ENCODE results near the gene TGFB2. TPM values are rescaled to one million over a fixed set of nuclear protein-coding genes. Genes with fewer than 3 reads are reported as not detected.

Gene TGFB2
- 74.9 TPM for polyA plus RNA-seq (2013, experiment 1 of 2)
- 66.7 TPM for polyA plus RNA-seq (2013, experiment 2 of 2)

DNA sequence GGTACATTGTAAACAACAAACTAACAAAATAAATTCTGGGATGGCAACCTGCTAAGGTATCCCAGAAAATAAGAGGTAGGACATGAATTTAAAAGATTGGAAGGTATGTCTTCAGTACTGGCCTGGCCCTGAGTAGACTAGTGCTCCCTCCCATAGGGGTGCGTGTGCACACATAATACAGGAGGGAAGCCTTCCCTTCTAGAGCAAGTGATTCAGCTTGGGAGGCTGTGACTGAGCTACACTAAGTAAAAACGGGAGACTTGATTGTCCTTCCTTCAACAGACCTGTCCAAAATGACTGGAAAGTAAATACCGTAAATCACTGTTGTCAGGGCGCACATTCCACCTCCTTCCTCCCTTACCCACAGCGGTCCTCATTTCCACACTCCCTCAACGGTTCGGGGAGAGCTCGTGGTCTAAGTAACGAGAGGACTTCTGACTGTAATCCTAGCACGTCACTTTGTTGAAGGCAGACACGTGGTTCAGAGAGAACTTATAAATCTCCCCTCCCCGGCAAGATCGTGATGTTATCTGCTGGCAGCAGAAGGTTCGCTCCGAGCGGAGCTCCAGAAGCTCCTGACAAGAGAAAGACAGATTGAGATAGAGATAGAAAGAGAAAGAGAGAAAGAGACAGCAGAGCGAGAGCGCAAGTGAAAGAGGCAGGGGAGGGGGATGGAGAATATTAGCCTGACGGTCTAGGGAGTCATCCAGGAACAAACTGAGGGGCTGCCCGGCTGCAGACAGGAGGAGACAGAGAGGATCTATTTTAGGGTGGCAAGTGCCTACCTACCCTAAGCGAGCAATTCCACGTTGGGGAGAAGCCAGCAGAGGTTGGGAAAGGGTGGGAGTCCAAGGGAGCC is at the start of gene TGFB2:
TSS of gene TGFB2 (plus strand) at position 523 of the 859 bp plus-strand sequence. CDS start 1,366 bp downstream, outside the sequence.
- Histone ChIP-seq H3K36me3 (ENCODE audit: control insufficient read depth, insufficient read depth, low read length) (no peaks in the 10 kb centered on the region), H3K27ac (ENCODE audit: low read depth, low read length, severe bottlenecking) (peak within 1 kb of the TSS; percentile 71), H3K4me3 (ENCODE audit: extremely low read depth, insufficient read depth, low read length, poor library complexity, severe bottlenecking) (peak within 1 kb of the TSS; percentile 84), H3K4me1 (ENCODE audit: control insufficient read depth, insufficient read depth, low read length, poor library complexity, severe bottlenecking) (peaks cover 8% of the 10 kb centered on the region), H3K9me3 (ENCODE audit: control insufficient read depth, low read length) (no peaks in the 10 kb centered on the region)
- 20 to 22% methylated on average over 10 to 15 of the region's 22 CpGs for WGBS, 2 experiments (ENCODE audit: insufficient coverage in 2 of 2)

DNA sequence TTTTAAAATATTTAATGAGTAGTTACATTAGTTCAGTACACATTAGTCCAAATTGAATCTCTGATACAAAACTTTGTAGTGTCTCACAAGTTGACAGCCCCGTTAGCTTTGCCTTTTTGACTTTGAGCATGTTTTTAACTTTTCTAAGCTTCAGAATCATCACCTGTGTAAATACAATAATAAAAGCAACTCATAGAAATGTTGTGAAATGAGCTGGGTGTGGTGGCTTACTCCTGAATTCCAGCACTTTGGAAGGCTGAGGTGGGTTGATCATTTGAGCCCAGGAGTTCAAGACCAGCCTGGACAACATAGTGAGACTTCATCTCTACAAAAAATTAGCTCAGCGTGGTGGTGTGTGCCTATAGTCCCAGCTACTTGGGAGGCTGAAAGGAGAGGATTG is 49.0 kb upstream of the TGFB2 start:
- WGBS, 2 experiments (ENCODE audit: insufficient coverage in 2 of 2), result 100% methylated on average over 1 of the region's 2 CpGs; no CpG with 5 or more reads in 1 of the 2 experiments
- Histone ChIP-seq H3K4me3 (ENCODE audit: extremely low read depth, insufficient read depth, low read length, poor library complexity, severe bottlenecking) (no peak overlapping the region), H3K36me3 (ENCODE audit: control insufficient read depth, insufficient read depth, low read length) (peaks cover 9% of the 10 kb centered on the region), H3K27ac (ENCODE audit: low read depth, low read length, severe bottlenecking) (no peak overlapping the region), H3K9me3 (ENCODE audit: control insufficient read depth, low read length) (no peaks in the 10 kb centered on the region), H3K4me1 (ENCODE audit: control insufficient read depth, insufficient read depth, low read length, poor library complexity, severe bottlenecking) (no peaks in the 10 kb centered on the region)

DNA sequence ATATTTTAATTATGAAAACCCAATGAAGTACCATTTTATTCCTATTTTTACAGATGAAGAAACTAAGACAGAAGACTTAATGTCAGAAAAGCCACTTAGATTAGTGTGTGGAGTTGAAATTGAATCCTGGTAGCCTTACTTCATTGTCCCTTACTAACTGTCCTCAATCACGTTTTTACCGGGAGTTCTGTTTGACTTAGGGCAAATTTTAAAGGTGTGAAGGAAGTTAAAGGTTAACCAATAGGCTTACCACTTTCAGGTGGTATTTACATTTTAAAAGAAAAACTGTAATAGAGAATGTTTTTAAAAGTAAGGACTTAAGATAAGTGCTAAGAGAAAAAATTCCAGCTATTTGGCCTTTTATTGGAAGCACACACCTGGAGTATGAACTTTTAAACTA is 47.7 kb upstream of the TGFB2 start:
- Histone ChIP-seq H3K9me3 (ENCODE audit: control insufficient read depth, low read length) (no peaks in the 10 kb centered on the region), H3K36me3 (ENCODE audit: control insufficient read depth, insufficient read depth, low read length) (peaks cover 9% of the 10 kb centered on the region), H3K4me1 (ENCODE audit: control insufficient read depth, insufficient read depth, low read length, poor library complexity, severe bottlenecking) (no peaks in the 10 kb centered on the region), H3K4me3 (ENCODE audit: extremely low read depth, insufficient read depth, low read length, poor library complexity, severe bottlenecking) (no peak overlapping the region), H3K27ac (ENCODE audit: low read depth, low read length, severe bottlenecking) (no peak overlapping the region)
- no CpG with 5 or more reads among the region's 2 CpGs for WGBS, 2 experiments (ENCODE audit: insufficient coverage in 2 of 2)

DNA sequence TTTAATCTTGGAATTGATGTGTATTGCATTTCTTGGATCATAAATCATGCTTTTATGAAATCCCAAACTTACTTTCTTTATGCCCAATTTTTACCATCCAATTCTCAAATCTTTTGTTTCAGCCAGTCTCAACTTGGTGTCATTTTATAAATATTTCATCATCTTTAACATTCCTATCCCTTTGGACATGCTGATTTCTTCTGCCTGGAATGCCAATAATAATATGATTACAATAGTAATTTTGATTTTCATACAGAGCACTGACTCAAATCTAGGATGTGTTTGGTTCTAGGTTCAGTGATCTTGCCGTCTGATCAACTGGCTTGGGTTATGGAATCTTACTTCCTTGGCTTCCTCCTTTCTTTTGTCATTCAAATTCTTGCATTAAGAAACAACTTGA is 47.3 kb upstream of the TGFB2 start:
- Histone ChIP-seq H3K9me3 (ENCODE audit: control insufficient read depth, low read length) (no peaks in the 10 kb centered on the region), H3K36me3 (ENCODE audit: control insufficient read depth, insufficient read depth, low read length) (peaks cover 9% of the 10 kb centered on the region), H3K4me1 (ENCODE audit: control insufficient read depth, insufficient read depth, low read length, poor library complexity, severe bottlenecking) (no peaks in the 10 kb centered on the region), H3K27ac (ENCODE audit: low read depth, low read length, severe bottlenecking) (no peak overlapping the region), H3K4me3 (ENCODE audit: extremely low read depth, insufficient read depth, low read length, poor library complexity, severe bottlenecking) (no peak overlapping the region)
- 80 to 100% methylated on average over 1 of the region's 1 CpG for WGBS, 2 experiments (ENCODE audit: insufficient coverage in 2 of 2)

DNA sequence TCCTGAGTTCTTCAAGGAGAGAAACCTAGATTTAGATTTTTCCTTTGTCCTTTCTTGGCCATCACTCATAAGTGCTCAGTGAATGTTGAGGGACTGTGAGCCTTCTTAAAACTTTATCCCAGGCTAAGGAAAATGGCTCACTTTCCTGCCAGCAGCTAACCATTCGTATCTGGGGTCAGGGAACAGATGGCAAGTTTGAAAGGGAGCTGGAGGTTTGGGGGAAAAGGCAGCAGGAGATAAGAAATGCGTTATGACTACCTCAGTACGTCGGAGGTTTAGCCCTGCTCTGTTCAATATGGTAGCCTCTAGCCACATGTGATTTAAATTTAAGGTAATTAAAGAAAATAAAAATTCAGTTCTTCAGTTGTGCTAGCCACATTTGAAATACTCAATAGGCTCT is 46.7 kb upstream of the TGFB2 start:
- H3K9me3 ChIP-seq (ENCODE audit: control insufficient read depth, low read length), result no peaks in the 10 kb centered on the region
- H3K27ac ChIP-seq (ENCODE audit: low read depth, low read length, severe bottlenecking), result peak overlapping the region; percentile 24
- 82 to 89% methylated on average over 2 to 3 of the region's 4 CpGs for whole genome bisulfite sequencing, 2 experiments (ENCODE audit: insufficient coverage in 2 of 2)

DNA sequence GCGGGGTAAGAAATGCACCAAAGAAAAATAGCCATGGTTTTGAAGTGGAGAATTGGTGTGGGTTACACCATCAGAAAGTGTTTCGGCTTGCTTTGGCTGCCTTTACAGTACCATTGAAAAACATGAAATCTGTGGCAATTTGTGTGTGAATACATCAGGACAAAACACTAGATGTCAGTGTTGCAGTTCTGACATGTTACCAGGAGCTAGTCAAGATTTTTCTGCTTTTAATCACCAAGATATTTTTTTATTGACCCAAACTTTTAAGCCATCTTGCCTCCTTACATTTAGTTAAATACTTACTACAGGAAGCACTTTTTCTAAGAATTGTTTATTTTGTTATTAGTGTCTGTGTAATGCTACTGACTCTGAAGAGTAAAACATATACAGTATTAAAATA is 45.7 kb upstream of the TGFB2 start:
- Histone ChIP-seq H3K4me1 (ENCODE audit: control insufficient read depth, insufficient read depth, low read length, poor library complexity, severe bottlenecking) (no peaks in the 10 kb centered on the region), H3K36me3 (ENCODE audit: control insufficient read depth, insufficient read depth, low read length) (peaks cover 4% of the 10 kb centered on the region), H3K4me3 (ENCODE audit: extremely low read depth, insufficient read depth, low read length, poor library complexity, severe bottlenecking) (no peak overlapping the region), H3K9me3 (ENCODE audit: control insufficient read depth, low read length) (no peaks in the 10 kb centered on the region), H3K27ac (ENCODE audit: low read depth, low read length, severe bottlenecking) (no peak overlapping the region)
- 83 to 85% methylated on average over 2 of the region's 2 CpGs for WGBS, 2 experiments (ENCODE audit: insufficient coverage in 2 of 2)

More for the DNA sequence above, 46.7 kb upstream of the TGFB2 start:
- Histone ChIP-seq H3K36me3 (ENCODE audit: control insufficient read depth, insufficient read depth, low read length) (peaks cover 9% of the 10 kb centered on the region), H3K4me1 (ENCODE audit: control insufficient read depth, insufficient read depth, low read length, poor library complexity, severe bottlenecking) (no peaks in the 10 kb centered on the region), H3K4me3 (ENCODE audit: extremely low read depth, insufficient read depth, low read length, poor library complexity, severe bottlenecking) (no peak overlapping the region)

DNA sequence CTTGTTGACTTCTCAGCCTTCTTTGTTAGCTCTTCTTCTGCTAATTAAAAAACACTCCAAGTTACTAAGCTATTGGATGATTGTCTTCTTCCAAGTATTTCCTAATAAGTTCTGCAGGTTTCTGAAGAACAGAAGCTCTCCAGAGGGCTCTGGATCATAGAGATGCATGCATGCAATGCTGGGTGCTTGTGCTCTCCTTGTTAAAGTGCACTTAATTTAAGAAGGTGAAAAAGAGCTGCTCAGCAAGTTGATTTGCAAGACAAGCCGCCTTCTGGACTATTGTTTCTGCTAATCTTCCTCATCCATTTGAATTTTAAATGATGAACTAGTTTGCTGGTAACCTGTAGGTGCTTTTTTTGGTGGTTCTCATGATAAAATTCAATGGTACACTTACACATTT is 43.9 kb upstream of the TGFB2 start:
- H3K4me1 ChIP-seq (ENCODE audit: control insufficient read depth, insufficient read depth, low read length, poor library complexity, severe bottlenecking), result peaks cover 4% of the 10 kb centered on the region
- no peak overlapping the region for H3K4me3 ChIP-seq (ENCODE audit: extremely low read depth, insufficient read depth, low read length, poor library complexity, severe bottlenecking)
- H3K27ac ChIP-seq (ENCODE audit: low read depth, low read length, severe bottlenecking), result no peak overlapping the region
- 67% methylated on average over 1 of the region's 1 CpG; no CpG with 5 or more reads in 1 of the 2 experiments for WGBS, 2 experiments (ENCODE audit: insufficient coverage in 2 of 2)
- peaks cover 3% of the 10 kb centered on the region for H3K36me3 ChIP-seq (ENCODE audit: control insufficient read depth, insufficient read depth, low read length)
- no peaks in the 10 kb centered on the region for H3K9me3 ChIP-seq (ENCODE audit: control insufficient read depth, low read length)

DNA sequence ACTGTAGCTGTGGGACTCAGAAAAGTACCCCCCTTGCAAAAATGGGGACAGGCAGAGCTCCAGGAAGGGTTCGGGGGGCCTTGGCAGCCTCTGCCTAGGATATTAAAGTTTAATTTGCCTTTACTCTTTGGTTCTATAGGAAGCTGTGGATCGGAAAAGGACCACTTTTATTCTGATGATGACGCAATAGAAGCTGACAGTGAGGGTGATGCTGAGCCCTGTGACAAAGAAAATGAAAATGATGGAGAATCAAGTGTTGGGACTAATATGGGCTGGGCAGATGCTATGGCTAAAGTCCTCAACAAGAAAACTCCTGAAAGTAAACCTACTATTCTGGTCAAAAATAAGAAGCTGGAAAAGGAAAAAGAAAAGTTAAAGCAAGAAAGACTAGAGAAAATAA is 43.0 kb upstream of the TGFB2 start:
- Histone ChIP-seq H3K27ac (ENCODE audit: low read depth, low read length, severe bottlenecking) (no peak overlapping the region), H3K9me3 (ENCODE audit: control insufficient read depth, low read length) (no peaks in the 10 kb centered on the region), H3K4me1 (ENCODE audit: control insufficient read depth, insufficient read depth, low read length, poor library complexity, severe bottlenecking) (peaks cover 4% of the 10 kb centered on the region), H3K4me3 (ENCODE audit: extremely low read depth, insufficient read depth, low read length, poor library complexity, severe bottlenecking) (no peak overlapping the region), H3K36me3 (ENCODE audit: control insufficient read depth, insufficient read depth, low read length) (peaks cover 5% of the 10 kb centered on the region)
- 88 to 92% methylated on average over 2 to 3 of the region's 3 CpGs for WGBS, 2 experiments (ENCODE audit: insufficient coverage in 2 of 2)

DNA sequence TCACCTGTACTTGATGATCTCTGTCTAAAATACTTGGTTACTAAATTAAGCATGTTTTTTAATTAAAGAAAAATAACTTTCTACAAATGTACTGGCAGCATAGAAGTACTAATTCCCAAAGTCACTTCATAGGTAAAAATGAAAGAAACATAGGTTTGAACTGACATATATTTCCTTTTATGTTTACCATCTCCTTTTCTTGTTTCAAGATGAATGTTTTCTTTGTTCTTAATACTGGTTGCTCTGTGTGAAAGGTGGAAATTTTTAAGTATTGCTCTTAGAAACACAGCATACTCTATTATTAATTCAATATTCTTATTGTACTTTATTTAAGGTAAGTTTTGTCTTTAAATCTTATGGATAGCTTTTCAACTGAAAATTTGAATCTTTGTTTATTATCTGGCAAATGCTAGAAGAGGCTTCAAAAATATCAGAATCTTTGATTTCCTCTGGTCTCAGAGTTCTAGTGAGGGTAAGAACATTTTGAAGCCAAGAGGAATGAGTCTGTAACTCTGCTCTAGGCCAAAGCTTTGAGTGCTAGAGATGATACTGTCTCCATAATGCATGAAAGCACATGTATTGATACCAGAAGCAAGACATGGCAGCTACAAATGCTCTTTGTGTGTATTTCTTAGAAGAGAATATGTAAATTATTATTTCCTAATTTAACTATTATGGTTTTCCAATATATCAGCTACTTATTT is 41.8 kb upstream of the TGFB2 start:
- peaks cover 12% of the 10 kb centered on the region for H3K36me3 ChIP-seq (ENCODE audit: control insufficient read depth, insufficient read depth, low read length)

DNA sequence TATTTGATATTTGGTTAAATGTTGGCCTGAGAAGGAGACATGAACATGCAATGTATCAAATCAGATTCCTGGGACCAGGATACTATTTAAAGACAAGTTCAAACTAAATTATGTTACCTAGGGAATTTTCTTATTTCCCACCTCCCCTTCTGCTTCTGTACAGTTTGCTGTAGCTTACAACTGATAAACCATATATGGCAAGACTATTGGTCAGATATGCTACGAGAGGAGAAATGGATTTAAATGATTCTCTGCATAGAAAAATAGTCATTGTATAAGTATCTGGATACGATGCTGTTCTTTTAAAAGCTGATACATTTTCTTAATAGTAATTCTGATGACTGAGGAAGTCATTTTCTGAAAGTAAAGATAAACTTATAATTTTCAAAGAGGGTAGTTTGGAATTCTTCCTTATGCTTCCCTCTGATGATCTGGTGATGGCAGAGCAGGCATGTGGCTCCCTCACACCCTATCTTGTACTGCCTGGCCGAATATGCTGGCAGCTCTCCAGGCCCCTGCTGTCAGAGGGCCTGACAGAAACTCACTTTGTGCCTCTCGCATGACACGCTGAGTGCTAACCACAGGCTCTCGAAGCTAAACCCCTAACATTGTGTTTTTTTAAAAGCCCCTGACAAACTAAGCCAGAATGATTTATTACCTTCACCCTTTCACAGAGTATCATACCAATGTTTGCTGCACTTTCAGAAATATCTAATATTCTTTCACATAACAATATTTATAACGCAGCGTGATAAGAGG is 40.7 kb upstream of the TGFB2 start:
- Histone ChIP-seq H3K4me1 (ENCODE audit: control insufficient read depth, insufficient read depth, low read length, poor library complexity, severe bottlenecking) (peaks cover 4% of the 10 kb centered on the region), H3K4me3 (ENCODE audit: extremely low read depth, insufficient read depth, low read length, poor library complexity, severe bottlenecking) (no peak overlapping the region), H3K36me3 (ENCODE audit: control insufficient read depth, insufficient read depth, low read length) (peaks cover 12% of the 10 kb centered on the region), H3K9me3 (ENCODE audit: control insufficient read depth, low read length) (no peaks in the 10 kb centered on the region), H3K27ac (ENCODE audit: low read depth, low read length, severe bottlenecking) (no peak overlapping the region)
- WGBS, 2 experiments (ENCODE audit: insufficient coverage in 2 of 2), result 48 to 86% methylated on average over 4 to 5 of the region's 8 CpGs

More for the DNA sequence above, 41.8 kb upstream of the TGFB2 start:
- H3K9me3 ChIP-seq (ENCODE audit: control insufficient read depth, low read length), result no peaks in the 10 kb centered on the region
- H3K4me3 ChIP-seq (ENCODE audit: extremely low read depth, insufficient read depth, low read length, poor library complexity, severe bottlenecking), result no peak overlapping the region
- no peak overlapping the region for H3K27ac ChIP-seq (ENCODE audit: low read depth, low read length, severe bottlenecking)
- peaks cover 4% of the 10 kb centered on the region for H3K4me1 ChIP-seq (ENCODE audit: control insufficient read depth, insufficient read depth, low read length, poor library complexity, severe bottlenecking)

All from mesodermal cell (in vitro differentiated cells).